ENCODE data around the gene NEB.

DNA sequence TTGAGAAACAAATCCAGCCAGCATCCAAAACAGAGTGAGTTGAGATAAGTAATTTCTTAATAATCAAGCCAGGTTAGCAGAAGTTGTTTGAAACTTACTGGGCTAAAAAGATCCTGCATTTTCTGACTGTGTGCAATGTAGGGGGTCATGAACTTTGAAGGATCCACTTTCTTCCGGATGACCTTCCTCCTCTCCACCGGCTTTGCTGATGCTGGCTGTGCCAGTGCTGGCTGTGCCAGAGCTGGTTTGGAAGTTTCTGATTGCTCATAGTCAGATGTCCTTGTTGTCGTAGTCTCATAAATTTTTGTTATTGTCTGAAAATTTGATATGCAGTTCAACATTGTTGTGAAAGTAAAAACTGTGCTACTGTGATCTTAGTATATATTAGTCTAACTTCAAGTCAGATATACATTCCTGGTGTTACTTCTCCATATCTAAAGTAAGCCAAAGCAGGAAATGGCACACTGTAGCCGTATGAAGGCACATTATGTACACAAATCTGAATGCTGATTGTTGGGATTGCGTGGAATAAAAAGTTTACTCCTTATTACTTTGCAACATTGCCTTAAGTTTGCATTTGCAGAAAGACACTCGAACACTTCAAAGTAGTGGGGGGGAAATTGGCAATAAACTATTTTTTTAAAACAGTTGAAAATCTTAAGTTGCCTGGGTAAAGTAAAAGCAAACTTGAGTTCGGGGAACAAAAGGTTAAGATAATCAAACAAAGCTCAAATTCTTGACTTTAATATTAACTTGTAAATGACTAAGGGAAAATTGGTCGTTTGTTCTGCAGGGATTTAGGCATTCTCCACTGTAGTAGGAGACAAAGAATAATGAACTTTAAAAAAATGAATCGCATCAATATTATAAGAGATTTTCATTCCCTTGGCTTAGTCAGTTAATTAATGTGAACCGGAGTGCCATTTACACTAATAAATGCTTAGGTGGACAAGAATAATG is 6.4 kb downstream of the NEB start:
- TF ChIP-seq JUND (IDR thresholded peaks at IDR 0.05) (no peak), MAX (IDR thresholded peaks at IDR 0.05; ENCODE audit: low read depth) (no peak), POLR2AphosphoS5 (IDR thresholded peaks at IDR 0.05; ENCODE audit: low read depth, low read length) (no peak), RAD21 (IDR thresholded peaks at IDR 0.05; ENCODE audit: low read length) (no peak), EP300 (IDR thresholded peaks at IDR 0.05; ENCODE audit: borderline replicate concordance in 1 of 2, low read depth in 1 of 2, low read length in 1 of 2) (no peak), CHD2 (IDR thresholded peaks at IDR 0.05; ENCODE audit: low read length, partially characterized antibody) (no peak)
- TF ChIP-seq, protein P1, sequence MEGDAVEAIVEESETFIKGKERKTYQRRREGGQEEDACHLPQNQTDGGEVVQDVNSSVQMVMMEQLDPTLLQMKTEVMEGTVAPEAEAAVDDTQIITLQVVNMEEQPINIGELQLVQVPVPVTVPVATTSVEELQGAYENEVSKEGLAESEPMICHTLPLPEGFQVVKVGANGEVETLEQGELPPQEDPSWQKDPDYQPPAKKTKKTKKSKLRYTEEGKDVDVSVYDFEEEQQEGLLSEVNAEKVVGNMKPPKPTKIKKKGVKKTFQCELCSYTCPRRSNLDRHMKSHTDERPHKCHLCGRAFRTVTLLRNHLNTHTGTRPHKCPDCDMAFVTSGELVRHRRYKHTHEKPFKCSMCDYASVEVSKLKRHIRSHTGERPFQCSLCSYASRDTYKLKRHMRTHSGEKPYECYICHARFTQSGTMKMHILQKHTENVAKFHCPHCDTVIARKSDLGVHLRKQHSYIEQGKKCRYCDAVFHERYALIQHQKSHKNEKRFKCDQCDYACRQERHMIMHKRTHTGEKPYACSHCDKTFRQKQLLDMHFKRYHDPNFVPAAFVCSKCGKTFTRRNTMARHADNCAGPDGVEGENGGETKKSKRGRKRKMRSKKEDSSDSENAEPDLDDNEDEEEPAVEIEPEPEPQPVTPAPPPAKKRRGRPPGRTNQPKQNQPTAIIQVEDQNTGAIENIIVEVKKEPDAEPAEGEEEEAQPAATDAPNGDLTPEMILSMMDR (IDR thresholded peaks at IDR 0.05): no peak

Data from SK-N-SH (cell line).